ENCODE data around the gene MARCHF11.

MARCHF11 gene

GRCh38 chr5:16050414-16050813 lies 129.2 kb downstream of the MARCHF11 start:
- DNase-seq = no peak

GRCh38 chr5:16049761-16050160 lies 129.8 kb downstream of the MARCHF11 start:
- no peak for DNase-seq

GRCh38 chr5:16048132-16048531 lies 131.5 kb downstream of the MARCHF11 start:
- DNase-seq = no peak

- no peak for DNase-seq
These were observed 136.1 kb downstream of the MARCHF11 start for GRCh38 chr5:16043349-16043965.

GRCh38 chr5:16037121-16037845 lies 142.3 kb downstream of the MARCHF11 start:
- no peak for DNase-seq

GRCh38 chr5:16034319-16035001 lies 145.1 kb downstream of the MARCHF11 start:
- no peak for DNase-seq

- DNase-seq = no peak
These were observed 146.2 kb downstream of the MARCHF11 start for GRCh38 chr5:16033187-16033925.

- DNase-seq = no peak
These were observed 150.9 kb downstream of the MARCHF11 start for GRCh38 chr5:16028708-16029107.

GRCh38 chr5:16025681-16026080 lies 153.9 kb downstream of the MARCHF11 start:
- no peak for DNase-seq

- DNase-seq = no peak
These were observed 160.6 kb downstream of the MARCHF11 start for GRCh38 chr5:16018970-16019369.

- DNase-seq = no peak
These were observed 161.9 kb downstream of the MARCHF11 start for GRCh38 chr5:16017720-16018119.

Data from cerebellar nuclear complex (tissue), 1 donor.